Muscle layer of colon (tissue), 2 donors: ENCODE results near the gene CUX1.
"Not testable (repeated sequence)": the region's sequence is repeated elsewhere in the genome, so short reads cannot be mapped to it uniquely, and the experiment has no call there.

Experiments
- H3K27ac ChIP-seq: one replicate; pipeline ENCODE4 v1.7.0; 2013; ENCODE audit warnings: low read depth, mild to moderate bottlenecking, low read length, moderate library complexity
- H3K27me3 ChIP-seq, 2 donors: one replicate each; pipeline ENCODE4 v1.7.0; 2013; ENCODE audit warnings: low read length in 2 of 2, mild to moderate bottlenecking in 2 of 2; ENCODE audit not compliant: insufficient read depth in 2 of 2, control insufficient read depth in 1 of 2
- H3K36me3 ChIP-seq: one replicate; pipeline ENCODE4 v1.7.0; 2013; ENCODE audit warnings: mild to moderate bottlenecking, low read length; ENCODE audit not compliant: insufficient read depth
- H3K4me1 ChIP-seq: one replicate; pipeline ENCODE4 v1.7.0; 2013; ENCODE audit warnings: mild to moderate bottlenecking, low read length; ENCODE audit not compliant: insufficient read depth
- H3K4me3 ChIP-seq, 2 donors: one replicate each; pipeline ENCODE4 v1.7.0; 2013; ENCODE audit warnings: low read length in 2 of 2, low read depth in 1 of 2, mild to moderate bottlenecking in 1 of 2, moderate library complexity in 1 of 2
- H3K9ac ChIP-seq: one replicate; pipeline ENCODE4 v1.7.0; 2013; ENCODE audit warnings: low read length
- H3K9me3 ChIP-seq: one replicate; pipeline ENCODE4 v1.7.0; 2013; ENCODE audit warnings: mild to moderate bottlenecking, low read length
- donor health status: abdominal sarcoma.
- donor health status: Adenocarcinoma of cecum.

CUX1 gene

DNA sequence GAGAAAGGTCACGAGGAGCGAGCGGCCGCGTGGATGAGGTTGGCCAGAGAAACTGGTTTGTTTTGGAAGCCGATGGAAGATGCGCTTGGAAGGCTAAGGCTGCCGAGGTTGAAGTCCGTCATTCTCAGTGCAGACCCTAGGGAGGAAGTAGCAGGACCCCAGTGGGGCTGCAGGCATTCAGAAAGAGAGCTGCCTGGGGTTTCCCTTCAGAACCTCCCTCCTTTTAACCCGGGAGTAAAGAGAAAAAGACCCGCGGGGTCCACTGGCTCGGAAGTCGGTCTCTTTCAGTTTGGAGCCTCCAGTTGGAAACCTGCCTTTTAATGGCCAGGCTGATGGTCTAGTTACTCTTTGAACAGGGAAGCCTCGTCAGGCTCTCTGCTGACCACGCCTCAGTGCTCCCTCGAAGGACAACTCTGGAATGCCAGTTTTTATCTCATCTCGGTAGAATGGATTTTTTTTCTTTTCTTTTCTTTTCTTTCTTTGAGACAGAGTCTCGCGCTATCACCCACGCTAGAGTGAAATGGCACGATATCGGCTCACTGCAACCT, 188.6 kb downstream of the CUX1 start:
- no peaks in the 10 kb centered on the region for H3K4me1 ChIP-seq
- no peak overlapping the region for H3K27ac ChIP-seq
- H3K4me3 ChIP-seq: no peak overlapping the region
- no peaks in the 10 kb centered on the region for H3K9me3 ChIP-seq
- no peak overlapping the region for H3K9ac ChIP-seq
- H3K27me3 ChIP-seq: no peaks in the 10 kb centered on the region
- no peaks in the 10 kb centered on the region for H3K36me3 ChIP-seq

DNA sequence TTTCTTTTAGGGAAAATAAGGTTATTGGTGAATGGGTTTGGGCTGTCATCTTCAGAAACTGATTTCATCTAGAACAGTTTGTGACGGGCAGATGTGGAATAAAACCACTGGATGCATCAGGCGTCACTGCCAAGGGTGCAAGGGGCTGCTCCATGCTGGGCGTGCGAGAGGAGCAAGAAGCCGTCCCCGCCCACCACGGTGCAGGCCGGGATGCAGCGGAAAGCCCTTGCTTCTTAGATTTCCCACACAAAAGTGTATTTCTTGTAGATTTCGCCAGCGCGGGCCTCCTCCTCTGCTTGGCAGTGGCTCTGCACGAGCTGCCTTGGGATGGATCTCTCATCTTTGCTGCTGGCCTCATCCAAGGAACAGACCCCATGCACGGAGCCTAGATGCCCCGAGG, 189.3 kb downstream of the CUX1 start:
- no peaks in the 10 kb centered on the region for H3K27me3 ChIP-seq
- H3K4me1 ChIP-seq: no peaks in the 10 kb centered on the region
- no peak overlapping the region for H3K4me3 ChIP-seq
- H3K36me3 ChIP-seq: no peaks in the 10 kb centered on the region
- no peaks in the 10 kb centered on the region for H3K9me3 ChIP-seq
- H3K9ac ChIP-seq: no peak overlapping the region
- H3K27ac ChIP-seq: no peak overlapping the region

DNA sequence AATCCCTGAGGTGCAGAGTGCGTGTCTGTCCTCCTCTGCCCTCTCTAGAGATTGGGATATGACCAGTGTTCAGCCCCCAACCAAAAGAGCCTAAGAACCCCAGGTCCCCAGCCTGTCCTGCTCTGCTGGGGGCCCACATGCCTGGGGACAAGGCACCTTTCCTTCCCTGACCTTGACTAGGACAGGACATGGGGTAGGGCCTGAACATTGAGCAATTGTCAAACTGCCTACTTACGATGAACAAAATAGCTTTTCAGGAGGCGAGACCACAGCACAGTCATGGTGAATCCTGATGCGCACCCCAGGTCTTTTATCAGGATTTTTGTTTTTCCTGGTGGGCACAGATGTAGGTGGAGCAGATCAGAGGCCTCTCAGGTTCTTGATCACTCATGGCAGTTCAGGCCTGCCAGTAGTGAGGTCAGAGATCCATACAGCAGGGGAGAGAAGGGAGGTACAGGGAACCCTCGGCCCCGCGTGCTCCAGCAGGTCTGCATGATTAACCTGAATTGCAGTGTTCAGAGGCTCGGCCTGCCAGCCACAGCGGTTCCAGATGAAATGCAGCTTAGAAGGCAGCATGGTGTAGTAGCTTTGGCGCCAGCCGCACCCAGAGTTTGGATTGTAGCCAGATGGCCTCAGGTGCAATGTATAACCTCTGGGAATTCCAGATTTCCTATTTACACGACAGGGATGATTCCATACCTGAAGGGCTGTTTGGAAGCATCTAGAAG, 191.3 kb downstream of the CUX1 start:
- Histone ChIP-seq H3K27ac (no peak overlapping the region), H3K9ac (no peak overlapping the region), H3K4me3 (no peak overlapping the region)

DNA sequence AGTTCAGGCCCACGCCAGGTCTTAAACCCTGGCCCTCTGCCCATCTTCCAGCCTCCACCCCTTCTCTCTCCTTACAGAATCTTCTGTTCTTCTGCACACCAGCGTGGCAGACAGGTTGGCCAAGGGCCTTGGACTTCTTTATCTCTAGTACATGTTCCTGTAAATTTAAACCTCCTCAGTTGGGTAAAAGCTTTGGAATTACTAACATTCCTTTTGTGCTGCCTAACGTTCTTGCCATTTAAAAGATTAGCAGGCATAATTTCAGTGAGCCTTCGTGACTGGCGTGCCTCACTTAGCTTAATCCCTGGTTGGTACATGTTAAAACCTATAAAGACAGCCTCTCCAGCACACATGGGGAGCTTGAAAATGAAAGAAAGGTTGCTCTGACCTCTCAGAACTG, 192.2 kb downstream of the CUX1 start:
- peaks cover 11% of the 10 kb centered on the region for H3K4me1 ChIP-seq
- H3K27ac ChIP-seq: no peak overlapping the region
- H3K9ac ChIP-seq: no peak overlapping the region
- no peaks in the 10 kb centered on the region for H3K36me3 ChIP-seq
- no peaks in the 10 kb centered on the region for H3K27me3 ChIP-seq
- no peak overlapping the region for H3K4me3 ChIP-seq
- H3K9me3 ChIP-seq: no peaks in the 10 kb centered on the region

More for the DNA sequence above, 191.3 kb downstream of the CUX1 start:
- Histone ChIP-seq H3K36me3 (no peaks in the 10 kb centered on the region), H3K27me3 (no peaks in the 10 kb centered on the region), H3K4me1 (peaks cover 11% of the 10 kb centered on the region), H3K9me3 (no peaks in the 10 kb centered on the region)

GRCh38 chr7:102012112-102012830, 194.8 kb downstream of the CUX1 start:
- H3K4me1 ChIP-seq: peaks cover 11% of the 10 kb centered on the region
- H3K36me3 ChIP-seq, H3K27ac ChIP-seq, H3K9me3 ChIP-seq, H3K4me3 ChIP-seq, H3K27me3 ChIP-seq, H3K9ac ChIP-seq: not testable (repeated sequence)

GRCh38 chr7:102012941-102013461, 195.6 kb downstream of the CUX1 start:
- H3K27ac ChIP-seq: no peak overlapping the region
- no peaks in the 10 kb centered on the region for H3K27me3 ChIP-seq
- H3K36me3 ChIP-seq: no peaks in the 10 kb centered on the region
- peaks cover 11% of the 10 kb centered on the region for H3K4me1 ChIP-seq
- no peak overlapping the region for H3K4me3 ChIP-seq
- H3K9ac ChIP-seq: no peak overlapping the region
- no peaks in the 10 kb centered on the region for H3K9me3 ChIP-seq

- Histone ChIP-seq H3K4me1 (peaks cover 9% of the 10 kb centered on the region), H3K36me3 (no peaks in the 10 kb centered on the region), H3K9me3 (no peaks in the 10 kb centered on the region), H3K27me3 (no peaks in the 10 kb centered on the region), H3K9ac (no peak overlapping the region), H3K27ac (no peak overlapping the region), H3K4me3 (no peak overlapping the region)
Measured at GRCh38 chr7:102018876-102019275, 201.4 kb downstream of the CUX1 start.

- Histone ChIP-seq H3K4me1 (peaks cover 12% of the 10 kb centered on the region), H3K4me3 (no peak overlapping the region), H3K9me3 (no peaks in the 10 kb centered on the region), H3K27ac (no peak overlapping the region), H3K9ac (no peak overlapping the region), H3K27me3 (no peaks in the 10 kb centered on the region), H3K36me3 (no peaks in the 10 kb centered on the region)
Measured at GRCh38 chr7:102019461-102019860, 202.0 kb downstream of the CUX1 start.

DNA sequence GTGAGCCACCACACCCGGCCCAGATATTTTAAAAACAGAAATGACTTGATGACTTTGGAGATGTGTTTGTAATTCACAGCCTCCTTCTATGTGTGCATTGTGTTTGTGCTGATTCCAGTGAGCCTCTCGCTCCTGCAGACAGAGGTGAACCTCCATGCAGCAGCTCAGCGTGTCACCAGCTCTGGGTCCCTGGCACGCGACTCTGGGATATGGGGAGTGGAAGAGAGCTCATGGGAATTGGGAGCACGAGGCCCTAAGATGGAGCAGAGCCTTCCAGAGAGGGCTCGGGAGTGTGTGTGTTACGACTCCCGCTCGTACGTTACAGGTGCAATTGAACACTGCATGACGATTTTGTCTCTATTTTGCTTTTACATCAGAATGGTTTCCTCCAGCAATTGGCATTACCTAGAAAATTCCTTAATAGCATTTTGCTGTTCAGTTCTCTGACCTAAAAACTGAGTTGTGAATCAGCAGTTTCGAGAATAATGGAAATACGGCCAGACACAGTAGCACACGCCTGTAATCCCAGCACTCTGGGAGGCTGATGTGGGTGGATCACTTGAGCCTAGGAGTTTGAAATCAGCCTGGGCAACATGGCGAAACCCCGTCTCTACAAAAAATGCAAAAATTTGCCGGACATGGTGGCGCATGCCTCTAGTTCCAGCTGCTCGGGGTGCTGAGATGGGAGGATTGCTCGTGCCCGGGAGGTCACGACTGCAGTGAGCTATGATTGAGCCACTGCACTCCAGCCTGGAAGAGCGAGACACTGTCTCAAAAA, 204.6 kb downstream of the CUX1 start:
- H3K4me3 ChIP-seq: no peak overlapping the region
- H3K36me3 ChIP-seq: no peaks in the 10 kb centered on the region
- H3K4me1 ChIP-seq: peaks cover 12% of the 10 kb centered on the region

GRCh38 chr7:102024005-102024768, 206.8 kb downstream of the CUX1 start:
- H3K27ac ChIP-seq: no peak overlapping the region
- H3K9me3 ChIP-seq: no peaks in the 10 kb centered on the region
- H3K9ac ChIP-seq: no peak overlapping the region
- H3K36me3 ChIP-seq: peaks cover 3% of the 10 kb centered on the region
- H3K4me1 ChIP-seq: peaks cover 12% of the 10 kb centered on the region
- H3K27me3 ChIP-seq: no peaks in the 10 kb centered on the region
- H3K4me3 ChIP-seq: no peak overlapping the region

More for the DNA sequence above, 204.6 kb downstream of the CUX1 start:
- no peak overlapping the region for H3K27ac ChIP-seq
- no peaks in the 10 kb centered on the region for H3K27me3 ChIP-seq
- H3K9ac ChIP-seq: no peak overlapping the region
- H3K9me3 ChIP-seq: no peaks in the 10 kb centered on the region
